ENCODE results near the gene KCNQ5.

DNA sequence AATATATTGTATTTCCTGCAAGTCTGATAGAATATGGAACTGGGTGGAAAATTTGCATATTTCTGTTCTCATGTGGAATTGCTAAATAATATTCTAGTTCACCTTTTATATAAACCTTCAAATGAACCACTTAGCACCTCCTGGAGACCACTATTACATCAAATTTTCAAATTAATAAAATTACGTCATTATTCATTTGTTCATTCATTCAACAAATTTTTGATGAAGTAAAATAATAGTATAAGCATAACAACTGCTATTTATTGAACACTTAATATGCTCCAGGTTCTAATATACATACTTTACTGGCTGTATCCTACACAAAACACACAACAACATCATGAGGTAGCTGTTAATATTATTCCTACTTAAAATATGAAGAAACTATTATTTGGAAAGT is 215.1 kb downstream of the KCNQ5 start:
- TF ChIP-seq, protein P1, sequence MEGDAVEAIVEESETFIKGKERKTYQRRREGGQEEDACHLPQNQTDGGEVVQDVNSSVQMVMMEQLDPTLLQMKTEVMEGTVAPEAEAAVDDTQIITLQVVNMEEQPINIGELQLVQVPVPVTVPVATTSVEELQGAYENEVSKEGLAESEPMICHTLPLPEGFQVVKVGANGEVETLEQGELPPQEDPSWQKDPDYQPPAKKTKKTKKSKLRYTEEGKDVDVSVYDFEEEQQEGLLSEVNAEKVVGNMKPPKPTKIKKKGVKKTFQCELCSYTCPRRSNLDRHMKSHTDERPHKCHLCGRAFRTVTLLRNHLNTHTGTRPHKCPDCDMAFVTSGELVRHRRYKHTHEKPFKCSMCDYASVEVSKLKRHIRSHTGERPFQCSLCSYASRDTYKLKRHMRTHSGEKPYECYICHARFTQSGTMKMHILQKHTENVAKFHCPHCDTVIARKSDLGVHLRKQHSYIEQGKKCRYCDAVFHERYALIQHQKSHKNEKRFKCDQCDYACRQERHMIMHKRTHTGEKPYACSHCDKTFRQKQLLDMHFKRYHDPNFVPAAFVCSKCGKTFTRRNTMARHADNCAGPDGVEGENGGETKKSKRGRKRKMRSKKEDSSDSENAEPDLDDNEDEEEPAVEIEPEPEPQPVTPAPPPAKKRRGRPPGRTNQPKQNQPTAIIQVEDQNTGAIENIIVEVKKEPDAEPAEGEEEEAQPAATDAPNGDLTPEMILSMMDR (IDR thresholded peaks at IDR 0.05) = no peak
- TF ChIP-seq POLR2A (IDR thresholded peaks at IDR 0.05) = no peak
